Measurements from ENCODE around the gene INKA2. TPM values are rescaled to one million over a fixed set of nuclear protein-coding genes. Genes with fewer than 3 reads are reported as not detected.
A peak's percentile ranks its signal among the peaks of the same experiment; 100 is the strongest.

INKA2 gene
- total RNA-seq, 1 donor from 2014 or later = 16.6 TPM

DNA sequence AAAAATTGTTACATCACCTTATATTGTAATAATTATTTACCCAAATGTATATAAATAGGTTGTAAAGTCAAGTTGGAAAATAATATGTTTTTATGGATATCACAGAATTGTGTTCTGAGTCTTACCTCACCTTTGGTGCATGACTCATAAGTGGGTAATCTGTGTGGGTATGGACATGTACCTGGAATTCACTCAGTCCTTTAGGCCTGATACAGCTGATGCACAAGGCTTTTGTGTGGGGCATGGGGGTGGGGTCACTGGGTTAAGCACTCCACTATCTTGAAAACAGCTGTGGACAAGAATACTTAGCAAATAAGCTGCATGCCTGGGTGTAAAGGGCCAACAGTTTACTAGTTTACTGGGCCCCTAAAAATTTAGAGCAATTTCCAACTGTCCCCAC lies 34.4 kb downstream of the INKA2 start:
- DNase-seq (ENCODE audit: low spot score) = no peak

DNA sequence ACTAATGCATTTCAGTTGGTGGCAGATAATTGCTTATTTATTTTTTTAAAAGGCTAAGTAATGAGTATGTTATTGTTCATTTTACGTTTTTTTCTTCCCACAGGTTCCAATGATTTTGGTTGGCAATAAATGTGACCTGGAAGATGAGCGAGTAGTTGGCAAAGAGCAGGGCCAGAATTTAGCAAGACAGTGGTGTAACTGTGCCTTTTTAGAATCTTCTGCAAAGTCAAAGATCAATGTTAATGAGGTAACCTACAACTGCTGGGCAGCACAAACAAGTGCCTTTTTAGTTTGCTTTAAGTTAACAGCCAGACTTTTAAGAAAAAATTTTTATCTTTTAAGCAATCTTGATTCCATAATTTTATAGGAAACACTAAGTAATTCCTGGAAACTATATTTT lies 35.0 kb downstream of the INKA2 start:
- no peak for DNase-seq (ENCODE audit: low spot score)

DNA sequence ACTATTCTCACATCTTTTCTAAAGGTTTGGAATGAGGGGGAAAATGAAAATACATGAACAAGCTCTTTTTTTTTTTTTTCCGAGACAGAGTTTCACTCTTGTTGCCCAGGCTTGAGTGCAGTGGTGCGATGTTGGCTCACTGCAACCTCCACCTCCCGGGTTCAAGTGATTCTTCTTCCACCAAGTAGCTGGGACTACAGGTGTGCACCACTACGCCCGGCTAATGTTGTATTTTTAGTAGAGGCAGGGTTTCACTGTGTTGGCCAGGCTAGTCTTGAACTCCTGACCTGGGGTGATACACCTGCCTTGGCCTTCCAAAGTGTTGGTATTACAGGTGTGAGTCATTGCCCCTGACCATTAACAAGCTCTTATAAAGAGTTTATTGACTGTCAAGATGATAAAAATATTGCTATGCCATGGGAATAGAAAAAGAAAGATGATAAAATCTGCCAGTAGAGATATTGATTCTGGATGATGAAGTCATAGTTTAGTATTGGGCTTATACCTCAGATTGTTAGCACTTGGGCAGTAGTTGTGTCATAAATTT lies 36.6 kb downstream of the INKA2 start:
- DNase-seq (ENCODE audit: low spot score) = no peak

DNA sequence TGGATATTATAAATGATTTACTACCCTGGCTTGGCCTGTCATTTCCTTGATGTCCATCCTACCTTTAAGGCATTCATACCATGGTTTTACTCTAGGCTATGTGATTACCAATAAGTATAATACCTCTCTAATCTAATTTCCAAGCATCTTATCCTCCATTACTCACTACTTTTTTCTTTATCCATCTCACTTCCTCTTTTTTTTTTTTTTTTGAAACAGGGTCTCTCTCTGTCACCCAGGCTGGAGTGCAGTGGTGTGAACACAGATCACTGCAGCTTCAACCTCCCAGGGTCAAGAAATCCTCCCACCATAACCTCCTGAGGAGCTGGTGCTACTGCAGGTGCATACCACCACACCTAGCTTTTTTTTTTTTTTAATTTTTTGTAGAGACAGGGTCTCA lies 39.9 kb downstream of the INKA2 start:
- DNase-seq (ENCODE audit: low spot score) = no peak

DNA sequence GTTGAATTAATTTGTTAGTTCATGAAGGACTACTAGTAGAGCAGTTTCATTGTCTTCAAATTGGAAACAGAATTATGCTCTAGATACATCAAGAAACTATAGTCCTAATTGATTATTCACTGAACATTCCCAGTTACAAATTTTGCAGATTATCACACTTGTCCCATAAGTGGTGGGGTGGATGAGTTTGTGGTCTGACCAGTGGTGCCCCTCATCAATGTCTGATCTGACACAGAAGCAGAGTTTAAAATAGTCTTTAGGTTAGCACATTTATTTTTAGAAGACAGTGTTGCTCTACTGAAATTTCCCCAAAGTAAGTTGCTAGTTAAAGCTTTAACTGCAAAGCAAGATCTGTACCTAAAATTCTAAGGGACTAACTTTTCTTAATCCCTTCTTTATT lies 42.9 kb downstream of the INKA2 start:
- DNase-seq (ENCODE audit: low spot score) = no peak

DNA sequence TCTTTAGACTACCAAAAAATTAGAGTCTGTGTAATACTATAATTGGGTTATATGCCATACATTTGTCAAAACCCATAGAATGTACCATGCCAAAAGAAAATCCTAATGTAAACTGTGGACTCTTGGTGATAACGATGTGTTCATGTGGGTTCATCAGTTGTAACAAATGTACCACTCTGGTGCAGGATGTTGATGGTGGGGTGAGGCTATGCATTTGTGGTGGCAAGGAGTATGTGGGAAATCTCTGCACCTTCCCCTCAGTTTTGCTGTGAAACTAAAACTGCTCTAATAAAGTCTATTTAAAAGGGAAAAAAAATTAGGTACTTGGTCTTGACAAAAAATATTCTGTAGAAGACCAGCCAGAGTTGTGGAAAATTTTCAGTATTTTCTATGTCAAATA lies 43.4 kb downstream of the INKA2 start:
- DNase-seq (ENCODE audit: low spot score) = no peak

DNA sequence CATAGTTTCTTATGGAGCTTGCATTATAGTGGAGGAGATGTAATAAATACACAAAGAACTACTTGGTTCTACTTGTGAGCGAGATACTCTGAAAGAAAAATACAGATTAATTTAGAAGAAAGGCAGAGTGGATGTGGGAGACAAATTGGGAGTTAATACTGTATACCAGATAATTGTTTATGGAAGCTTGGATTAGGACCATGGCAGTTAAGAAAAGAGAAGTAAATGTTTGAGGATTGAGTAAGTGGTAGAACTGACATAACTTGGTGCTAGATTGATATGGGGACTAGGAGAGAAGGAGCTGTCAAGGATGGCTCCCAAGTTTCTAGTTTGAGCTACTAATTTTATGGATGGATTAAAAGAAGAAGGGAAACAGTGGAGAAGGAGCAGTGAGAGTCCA lies 47.3 kb downstream of the INKA2 start:
- no peak for DNase-seq (ENCODE audit: low spot score)

DNA sequence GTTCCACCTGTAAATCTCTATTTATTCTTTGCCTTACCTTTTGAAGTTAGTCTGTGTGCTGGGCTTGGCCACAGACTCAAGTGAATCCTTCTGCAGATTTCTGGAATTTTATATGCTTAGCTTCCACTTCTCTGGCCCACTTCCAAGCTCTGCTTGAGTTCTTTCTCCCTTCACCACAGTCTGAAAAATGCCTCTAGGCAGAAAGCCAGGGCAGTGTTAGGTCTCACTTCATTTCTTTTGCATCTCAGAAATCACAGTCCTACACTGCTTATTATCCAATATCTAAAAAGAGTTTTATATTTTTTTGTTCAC lies 48.9 kb downstream of the INKA2 start:
- peak; percentile 96 for DNase-seq (ENCODE audit: low spot score)

Other genes with a start within 250 kb of the INKA2 start
- 8.9 TPM for gene ADORA3, start 235.8 kb downstream of the INKA2 start, total RNA-seq (ENCODE audit: insufficient read depth, low replicate concordance)
- 24.3 TPM for gene TMIGD3, start 235.8 kb downstream of the INKA2 start, total RNA-seq (ENCODE audit: insufficient read depth, low replicate concordance)
- gene RAP1A, start 119.6 kb downstream of the INKA2 start, total RNA-seq (ENCODE audit: insufficient read depth, low replicate concordance) = 69.6 TPM
- 16.9 TPM for gene DDX20, start 16.5 kb upstream of the INKA2 start, total RNA-seq (ENCODE audit: insufficient read depth, low replicate concordance)

All from umbilical cord (tissue), 2 donors.